Uterus (tissue), 4 donors: ENCODE results near the gene TADA2B. TPM values are rescaled to one million over a fixed set of nuclear protein-coding genes. Genes with fewer than 3 reads are reported as not detected.

Experiments
- DNase-seq, 2 donors: peaks; one replicate each; pipeline ENCODE4 v3.0.0-alpha.2; 2019 to 2020
- H3K27ac ChIP-seq, 2 donors: fragments of 200-600 bp; sonication (generic); 1 replicate in 1 of 2; 2 replicates in 1 of 2; pipeline ENCODE4 v1.5.1; 2016 to 2018
- H3K27me3 ChIP-seq, 2 donors: fragments of 200-600 bp; sonication (generic); one replicate each; pipeline ENCODE4 v1.5.1; 2018 to 2019; ENCODE audit warnings: control low read depth in 1 of 2
- H3K36me3 ChIP-seq, 2 donors: fragments of 200-600 bp; sonication (generic); one replicate each; pipeline ENCODE4 v1.5.1; 2019; ENCODE audit warnings: control low read depth in 1 of 2
- H3K4me1 ChIP-seq, 2 donors: fragments of 200-600 bp; sonication (generic); one replicate each; pipeline ENCODE4 v1.5.1; 2018 to 2019; ENCODE audit warnings: control low read depth in 1 of 2
- H3K4me3 ChIP-seq, 2 donors: fragments of 200-600 bp; sonication (generic); 1 replicate in 1 of 2; 2 replicates in 1 of 2; pipeline ENCODE4 v1.5.1; 2018 to 2019; ENCODE audit warnings: mild to moderate bottlenecking in 1 of 2
- H3K9me3 ChIP-seq, 2 donors: fragments of 200-600 bp; sonication (generic); one replicate each; pipeline ENCODE4 v1.5.1; 2019; ENCODE audit warnings: control low read depth in 1 of 2
- POLR2A ChIP-seq, 2 donors: fragments of 450-650 bp; IDR thresholded peaks; one replicate each; pipeline ENCODE4 v1.6.1; 2016; ENCODE audit warnings: antibody characterized with exemption in 2 of 2, mild to moderate bottlenecking in 1 of 2, moderate library complexity in 1 of 2
- intact Hi-C: fragments of 100-400 bp; cut with DNase I; formaldehyde crosslinking; loops from one replicate; pipeline ENCODE4 v1.15.1; 2023; ENCODE audit warnings: low total_unique reads
- total RNA-seq, 4 donors: library from RNA; depleted of rRNA in 3 of 4; stranded (reverse); fragments of >200 nt in 3 of 4; gene quantifications; one replicate each; pipeline versions ENCODE4 v1.1.0 to v1.2.4, GENCODE V29; 2014 to 2023
- TF ChIP-seq, protein P1 (sequence below), 4 experiments: fragments of 200-600 bp in 2 of 4; fragments of 450-650 bp in 2 of 4; sonication (generic) in 2 of 4; IDR thresholded peaks; one replicate each; pipeline ENCODE4 v1.5.1; 2016 to 2019; ENCODE audit warnings: antibody characterized with exemption in 4 of 4, mild to moderate bottlenecking in 2 of 4, moderate library complexity in 1 of 4
- donor health status: DM: yes; HTN: yes; CAD: no.

Gene TADA2B
- total RNA-seq, 4 donors from 2014 or later, result 14.1 to 24.0 (median 21.1) TPM

DNA sequence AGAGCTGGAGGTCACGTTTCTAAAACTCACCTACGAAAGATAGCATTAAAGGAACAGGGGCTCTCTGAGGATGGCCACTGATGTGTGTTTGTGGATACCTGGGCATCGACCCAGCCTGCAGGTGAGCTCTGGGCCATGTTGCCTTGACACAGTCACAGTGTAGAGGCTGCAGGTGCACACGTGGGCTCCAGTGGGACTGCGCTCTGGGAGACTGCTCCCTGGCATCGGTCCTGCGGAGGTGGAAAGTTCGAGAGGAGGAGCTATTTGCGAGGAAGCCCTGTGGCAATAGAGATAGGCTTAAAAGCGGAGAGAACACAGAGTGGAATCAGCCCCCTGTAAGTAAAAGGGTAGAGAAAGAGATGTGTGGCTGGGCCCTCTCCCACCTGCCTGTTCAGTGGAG is 12.3 kb upstream of the TADA2B start:
- Histone ChIP-seq H3K27me3 (no peaks in the 10 kb centered on the region), H3K4me3 (no peak overlapping the region), H3K9me3 (no peaks in the 10 kb centered on the region), H3K27ac (no peak overlapping the region), H3K4me1 (no peaks in the 10 kb centered on the region), H3K36me3 (no peaks in the 10 kb centered on the region)
- intact Hi-C loops, result no loop called here
- TF ChIP-seq, protein P1, sequence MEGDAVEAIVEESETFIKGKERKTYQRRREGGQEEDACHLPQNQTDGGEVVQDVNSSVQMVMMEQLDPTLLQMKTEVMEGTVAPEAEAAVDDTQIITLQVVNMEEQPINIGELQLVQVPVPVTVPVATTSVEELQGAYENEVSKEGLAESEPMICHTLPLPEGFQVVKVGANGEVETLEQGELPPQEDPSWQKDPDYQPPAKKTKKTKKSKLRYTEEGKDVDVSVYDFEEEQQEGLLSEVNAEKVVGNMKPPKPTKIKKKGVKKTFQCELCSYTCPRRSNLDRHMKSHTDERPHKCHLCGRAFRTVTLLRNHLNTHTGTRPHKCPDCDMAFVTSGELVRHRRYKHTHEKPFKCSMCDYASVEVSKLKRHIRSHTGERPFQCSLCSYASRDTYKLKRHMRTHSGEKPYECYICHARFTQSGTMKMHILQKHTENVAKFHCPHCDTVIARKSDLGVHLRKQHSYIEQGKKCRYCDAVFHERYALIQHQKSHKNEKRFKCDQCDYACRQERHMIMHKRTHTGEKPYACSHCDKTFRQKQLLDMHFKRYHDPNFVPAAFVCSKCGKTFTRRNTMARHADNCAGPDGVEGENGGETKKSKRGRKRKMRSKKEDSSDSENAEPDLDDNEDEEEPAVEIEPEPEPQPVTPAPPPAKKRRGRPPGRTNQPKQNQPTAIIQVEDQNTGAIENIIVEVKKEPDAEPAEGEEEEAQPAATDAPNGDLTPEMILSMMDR (IDR thresholded peaks at IDR 0.05), result no peak
- no peak for TF ChIP-seq POLR2A (IDR thresholded peaks at IDR 0.05)
- DNase-seq, result no peak

DNA sequence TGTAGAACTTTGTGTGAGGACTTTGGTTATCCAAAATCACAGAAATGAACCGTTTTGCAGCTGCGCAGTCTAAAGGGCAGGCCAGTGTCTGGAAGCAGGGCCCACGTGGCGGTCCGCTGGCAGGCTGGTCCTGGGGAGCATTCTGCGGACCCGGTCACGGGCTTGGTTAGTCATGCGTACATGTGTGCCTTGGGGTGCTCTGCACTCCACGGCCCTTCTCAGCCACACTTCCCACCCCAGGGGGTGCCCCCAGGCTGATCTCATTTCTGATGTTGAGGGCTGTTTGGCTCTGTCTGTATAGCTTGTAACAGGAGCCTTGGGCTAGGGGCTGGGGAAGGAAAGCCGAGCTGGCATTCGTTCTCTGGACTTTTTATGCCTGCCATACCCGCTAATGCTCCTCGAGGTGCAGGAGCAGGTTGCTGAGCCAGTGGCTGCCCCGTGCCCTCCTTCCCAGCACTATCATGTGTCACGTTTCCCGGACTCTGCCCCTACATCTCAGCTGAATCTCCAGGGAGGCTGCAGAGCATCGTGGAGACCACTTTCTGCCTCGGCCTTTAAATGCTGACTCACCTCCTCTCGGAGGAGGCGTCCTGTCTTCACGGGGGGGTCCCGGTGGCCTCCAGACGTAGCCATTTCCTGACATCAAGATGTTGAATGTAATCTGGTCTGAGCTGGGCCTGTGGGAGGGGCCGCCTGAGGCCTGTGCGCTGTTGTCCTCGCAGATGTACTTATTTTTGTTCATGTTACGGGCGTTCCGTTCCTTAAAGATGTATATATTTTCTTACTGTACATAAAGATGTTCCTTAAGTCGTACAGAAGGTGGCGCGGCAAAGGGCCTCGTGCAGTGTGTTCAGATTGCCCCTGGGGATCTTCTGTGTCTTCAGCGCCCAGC is 11.4 kb upstream of the TADA2B start:
- H3K27ac ChIP-seq, result no peak overlapping the region
- no peaks in the 10 kb centered on the region for H3K4me1 ChIP-seq
- H3K9me3 ChIP-seq, result no peaks in the 10 kb centered on the region
- TF ChIP-seq, protein P1 (IDR thresholded peaks at IDR 0.05), result no peak
- TF ChIP-seq POLR2A (IDR thresholded peaks at IDR 0.05), result no peak
- H3K36me3 ChIP-seq, result no peaks in the 10 kb centered on the region
- no peaks in the 10 kb centered on the region for H3K27me3 ChIP-seq
- no peak overlapping the region for H3K4me3 ChIP-seq
- intact Hi-C loops, result no loop called here
- no peak for DNase-seq

DNA sequence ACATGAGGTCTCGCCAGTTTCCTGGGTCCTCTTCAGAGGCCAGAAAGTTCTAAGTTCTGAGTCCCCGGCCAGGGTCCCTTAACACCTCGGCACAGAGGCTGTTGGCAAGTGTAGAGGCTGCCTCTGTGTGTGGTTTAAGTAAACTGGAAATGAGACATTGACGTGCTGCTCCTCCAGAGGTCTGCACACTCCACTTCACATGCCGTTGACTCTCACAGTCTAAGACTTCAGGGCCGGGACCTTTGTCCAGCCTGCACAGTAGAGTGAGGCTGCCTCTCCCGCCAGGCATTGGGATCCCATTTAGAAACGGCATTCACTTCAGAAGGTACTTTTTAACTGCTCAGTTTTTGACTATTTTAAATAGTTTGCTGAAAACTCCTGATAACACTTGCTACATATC is 10.6 kb upstream of the TADA2B start:
- Histone ChIP-seq H3K36me3 (no peaks in the 10 kb centered on the region), H3K9me3 (no peaks in the 10 kb centered on the region), H3K27me3 (no peaks in the 10 kb centered on the region), H3K4me1 (no peaks in the 10 kb centered on the region), H3K4me3 (no peak overlapping the region), H3K27ac (no peak overlapping the region)
- intact Hi-C loops, result no loop called here
- TF ChIP-seq, protein P1 (IDR thresholded peaks at IDR 0.05), result no peak
- no peak for TF ChIP-seq POLR2A (IDR thresholded peaks at IDR 0.05)
- DNase-seq, result no peak

DNA sequence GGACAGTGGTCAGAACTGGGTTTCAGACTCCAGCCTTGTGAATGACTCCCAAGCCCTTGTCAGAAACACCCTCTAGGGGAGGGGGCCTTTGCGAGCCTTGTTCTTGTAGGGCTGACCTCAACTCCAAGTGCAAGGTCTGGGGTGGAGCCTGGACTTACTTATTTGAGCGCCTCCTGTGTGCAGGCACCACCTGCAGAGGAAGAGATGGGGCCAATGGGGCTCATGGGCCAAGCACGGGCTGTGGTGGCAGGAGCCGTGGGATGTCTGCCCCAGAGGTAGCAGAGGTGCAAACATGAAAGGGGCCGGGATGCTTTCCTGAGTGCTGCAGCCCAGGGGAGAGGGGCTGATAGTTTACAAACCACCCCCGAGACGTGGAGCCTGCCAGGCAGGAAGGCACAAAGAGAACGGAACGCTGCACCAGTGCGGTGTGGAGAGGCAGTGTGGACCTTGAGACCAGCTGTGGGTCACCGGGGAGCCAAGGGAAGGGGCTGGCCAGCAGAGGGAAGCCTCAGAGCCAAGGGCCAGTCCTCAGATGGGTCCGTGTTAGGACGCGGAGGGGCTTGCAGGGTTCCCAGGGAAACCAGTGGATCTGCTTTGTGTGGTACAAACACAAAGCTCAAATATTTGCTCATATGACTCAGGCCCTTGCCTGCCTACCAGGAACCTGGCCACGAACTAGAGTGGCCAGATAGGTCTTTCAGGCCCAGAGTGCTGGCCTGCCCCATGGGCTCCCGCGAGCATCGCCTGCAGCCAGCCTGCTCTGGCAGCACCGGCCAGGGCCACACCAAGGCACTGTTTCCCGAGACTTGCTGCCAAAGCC is 8.7 kb upstream of the TADA2B start:
- Histone ChIP-seq H3K27ac (no peak overlapping the region), H3K36me3 (no peaks in the 10 kb centered on the region), H3K4me3 (no peak overlapping the region), H3K4me1 (no peaks in the 10 kb centered on the region), H3K27me3 (no peaks in the 10 kb centered on the region), H3K9me3 (no peaks in the 10 kb centered on the region)
- no peak for TF ChIP-seq POLR2A (IDR thresholded peaks at IDR 0.05)
- TF ChIP-seq, protein P1 (IDR thresholded peaks at IDR 0.05), result no peak
- no peak for DNase-seq
- intact Hi-C loops, result no loop called here

DNA sequence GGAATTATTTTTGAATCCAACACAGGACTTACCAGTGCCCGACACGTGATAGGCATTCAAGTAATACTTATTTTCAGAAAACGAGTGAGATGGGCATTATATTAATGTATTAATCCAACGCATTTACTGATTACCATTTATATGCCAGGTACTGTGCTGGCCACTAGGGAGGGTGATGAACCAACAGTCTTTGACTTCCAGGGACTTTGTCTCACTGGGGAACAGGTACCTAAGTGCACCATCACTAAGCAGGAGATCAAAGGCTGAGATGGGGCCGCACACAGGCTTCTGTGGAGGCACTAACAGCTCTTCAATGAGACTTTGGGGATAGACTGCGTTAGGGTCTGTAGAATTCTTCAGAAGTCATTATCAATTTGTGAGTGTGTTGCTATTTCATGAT is 5.7 kb upstream of the TADA2B start:
- no peaks in the 10 kb centered on the region for H3K4me1 ChIP-seq
- no peaks in the 10 kb centered on the region for H3K9me3 ChIP-seq
- H3K4me3 ChIP-seq, result no peak overlapping the region
- no peak overlapping the region for H3K27ac ChIP-seq
- intact Hi-C loops, result no loop called here
- TF ChIP-seq, protein P1 (IDR thresholded peaks at IDR 0.05), result no peak
- no peak for TF ChIP-seq POLR2A (IDR thresholded peaks at IDR 0.05)
- no peak for DNase-seq
- H3K36me3 ChIP-seq, result no peaks in the 10 kb centered on the region
- H3K27me3 ChIP-seq, result no peaks in the 10 kb centered on the region
